Chondrocyte (in vitro differentiated cells): ENCODE measurements around the gene CEP135. TPM values are rescaled to one million over a fixed set of nuclear protein-coding genes. Genes with fewer than 3 reads are reported as not detected.
A peak's percentile ranks its signal among the peaks of the same experiment; 100 is the strongest.

ENCODE experiments used
- DNase-seq: peaks from one replicate; pipeline ENCODE4 v3.0.0; 2021; ENCODE audit warnings: mixed read lengths, low spot score
- H3K27ac Mint-ChIP-seq: one replicate; pipeline ENCODE4 v1.8.0; 2021; ENCODE audit warnings: mild to moderate bottlenecking, moderate library complexity, mixed read lengths; ENCODE audit not compliant: unreplicated experiment
- H3K27me3 Mint-ChIP-seq: 2 replicates; pipeline ENCODE4 v1.8.0; 2021; ENCODE audit warnings: low read depth, mixed read lengths
- H3K36me3 Mint-ChIP-seq: 2 replicates; pipeline ENCODE4 v1.8.0; 2021; ENCODE audit warnings: low read depth, mixed read lengths
- H3K4me1 Mint-ChIP-seq: 2 replicates; pipeline ENCODE4 v1.8.0; 2021; ENCODE audit warnings: low read depth, mild to moderate bottlenecking, mixed read lengths
- H3K4me3 Mint-ChIP-seq: one replicate; pipeline ENCODE4 v1.8.0; 2021; ENCODE audit warnings: mild to moderate bottlenecking, moderate library complexity, mixed read lengths; ENCODE audit not compliant: unreplicated experiment
- H3K9me3 Mint-ChIP-seq: 2 replicates; pipeline ENCODE4 v1.8.0; 2021; ENCODE audit warnings: low read depth, mixed read lengths
- long read RNA-seq: library from polyadenylated mRNA; stranded (forward); transcript quantifications from one replicate; pipeline ENCODE4 v2.0.0, GENCODE V29; 2021
- total RNA-seq: library from RNA; stranded (reverse); gene quantifications from 3 replicates; pipeline ENCODE4 v1.2.1, GENCODE V29; 2021
- TF ChIP-seq, protein P1 (sequence below): fragments of 200-600 bp; sonication (generic); IDR thresholded peaks from 2 replicates; pipeline ENCODE4 v1.5.0; 2021; ENCODE audit warnings: antibody characterized with exemption, mild to moderate bottlenecking, moderate library complexity

Gene CEP135, protein sequence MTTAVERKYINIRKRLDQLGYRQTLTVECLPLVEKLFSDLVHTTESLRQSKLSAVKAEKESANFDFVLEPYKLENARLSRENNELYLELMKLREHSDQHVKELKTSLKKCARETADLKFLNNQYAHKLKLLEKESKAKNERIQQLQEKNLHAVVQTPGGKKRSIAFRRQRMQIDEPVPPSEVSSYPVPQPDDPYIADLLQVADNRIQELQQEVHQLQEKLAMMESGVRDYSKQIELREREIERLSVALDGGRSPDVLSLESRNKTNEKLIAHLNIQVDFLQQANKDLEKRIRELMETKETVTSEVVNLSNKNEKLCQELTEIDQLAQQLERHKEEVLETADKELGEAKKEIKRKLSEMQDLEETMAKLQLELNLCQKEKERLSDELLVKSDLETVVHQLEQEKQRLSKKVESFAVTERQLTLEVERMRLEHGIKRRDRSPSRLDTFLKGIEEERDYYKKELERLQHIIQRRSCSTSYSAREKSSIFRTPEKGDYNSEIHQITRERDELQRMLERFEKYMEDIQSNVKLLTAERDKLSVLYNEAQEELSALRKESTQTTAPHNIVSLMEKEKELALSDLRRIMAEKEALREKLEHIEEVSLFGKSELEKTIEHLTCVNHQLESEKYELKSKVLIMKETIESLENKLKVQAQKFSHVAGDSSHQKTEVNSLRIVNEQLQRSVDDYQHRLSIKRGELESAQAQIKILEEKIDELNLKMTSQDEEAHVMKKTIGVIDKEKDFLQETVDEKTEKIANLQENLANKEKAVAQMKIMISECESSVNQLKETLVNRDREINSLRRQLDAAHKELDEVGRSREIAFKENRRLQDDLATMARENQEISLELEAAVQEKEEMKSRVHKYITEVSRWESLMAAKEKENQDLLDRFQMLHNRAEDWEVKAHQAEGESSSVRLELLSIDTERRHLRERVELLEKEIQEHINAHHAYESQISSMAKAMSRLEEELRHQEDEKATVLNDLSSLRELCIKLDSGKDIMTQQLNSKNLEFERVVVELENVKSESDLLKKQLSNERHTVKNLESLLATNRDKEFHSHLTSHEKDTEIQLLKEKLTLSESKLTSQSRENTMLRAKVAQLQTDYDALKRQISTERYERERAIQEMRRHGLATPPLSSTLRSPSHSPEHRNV
- total RNA-seq: 5.2 to 9.4 TPM (median 5.3 TPM) in 3 replicates
- long read RNA-seq, full-length matches to known transcripts: 1 of 3 reads
- long read RNA-seq, partial matches to known transcripts: 2 of 3 reads
- long read RNA-seq, other reads (novel, unspliced or antisense): 0 of 3 reads

DNA sequence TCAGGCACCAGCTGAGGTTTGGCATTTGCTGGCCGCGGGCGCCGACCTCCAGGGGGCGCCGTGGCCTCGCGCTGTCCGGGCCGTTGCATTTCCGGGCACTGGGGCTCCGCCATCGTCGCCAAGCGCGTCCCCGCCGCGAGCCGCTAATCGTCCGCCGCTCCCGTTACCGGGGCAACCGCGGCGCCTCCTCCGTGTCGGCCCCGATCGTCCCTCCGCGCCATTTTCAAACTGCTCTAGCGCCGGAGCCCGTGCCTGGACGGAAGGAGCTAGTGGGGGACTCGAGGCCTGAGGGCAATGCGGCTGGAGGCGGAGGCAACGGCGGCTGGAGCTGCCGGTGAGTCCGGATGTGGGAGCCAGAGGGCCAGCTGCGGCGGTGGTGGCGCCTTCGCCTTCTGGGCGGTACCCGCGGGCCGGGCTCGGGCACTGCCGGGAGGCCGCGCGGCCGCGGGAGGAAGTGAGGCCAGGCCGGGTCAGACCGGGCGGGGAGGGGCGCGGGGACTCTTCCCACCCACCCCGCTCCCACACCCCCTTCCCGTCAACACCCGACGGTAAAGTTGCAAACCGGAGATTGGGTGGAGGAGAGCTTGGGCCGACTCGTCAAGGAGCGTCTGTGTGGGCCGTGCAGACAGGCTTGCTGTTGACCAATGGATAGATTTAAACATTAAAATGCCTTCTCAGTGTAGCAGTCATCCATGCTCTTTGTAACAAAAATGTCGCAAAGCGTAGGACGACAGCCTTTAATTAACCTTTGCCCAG lies at the start of gene CEP135:
CEP135 (plus strand) TSS at position 220 of the 756 bp plus-strand sequence. CDS start 3,186 bp downstream, outside the sequence.
- H3K36me3 Mint-ChIP-seq: peaks cover 1% of the 10 kb centered on the region

DNA sequence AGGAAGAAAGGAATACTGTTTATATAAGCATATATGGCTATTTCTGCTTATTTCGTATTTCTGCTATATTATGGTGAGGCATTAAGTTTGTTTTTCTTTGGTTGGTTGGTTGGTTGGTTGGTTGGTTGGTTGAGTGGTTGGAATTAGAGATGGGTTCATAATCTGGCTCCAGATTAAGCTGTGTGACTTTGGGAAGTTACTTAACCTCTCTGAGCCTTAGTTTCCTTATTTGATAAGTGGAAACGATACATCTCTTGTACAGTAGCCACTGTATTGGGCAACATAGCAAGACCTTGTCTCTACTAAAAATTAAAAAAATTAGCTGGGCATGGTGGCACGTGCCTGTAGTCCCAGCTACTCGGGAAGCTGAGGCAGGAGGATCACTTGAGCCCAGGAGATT lies 46.1 kb upstream of the CEP135 start:
- TF ChIP-seq, protein P1, sequence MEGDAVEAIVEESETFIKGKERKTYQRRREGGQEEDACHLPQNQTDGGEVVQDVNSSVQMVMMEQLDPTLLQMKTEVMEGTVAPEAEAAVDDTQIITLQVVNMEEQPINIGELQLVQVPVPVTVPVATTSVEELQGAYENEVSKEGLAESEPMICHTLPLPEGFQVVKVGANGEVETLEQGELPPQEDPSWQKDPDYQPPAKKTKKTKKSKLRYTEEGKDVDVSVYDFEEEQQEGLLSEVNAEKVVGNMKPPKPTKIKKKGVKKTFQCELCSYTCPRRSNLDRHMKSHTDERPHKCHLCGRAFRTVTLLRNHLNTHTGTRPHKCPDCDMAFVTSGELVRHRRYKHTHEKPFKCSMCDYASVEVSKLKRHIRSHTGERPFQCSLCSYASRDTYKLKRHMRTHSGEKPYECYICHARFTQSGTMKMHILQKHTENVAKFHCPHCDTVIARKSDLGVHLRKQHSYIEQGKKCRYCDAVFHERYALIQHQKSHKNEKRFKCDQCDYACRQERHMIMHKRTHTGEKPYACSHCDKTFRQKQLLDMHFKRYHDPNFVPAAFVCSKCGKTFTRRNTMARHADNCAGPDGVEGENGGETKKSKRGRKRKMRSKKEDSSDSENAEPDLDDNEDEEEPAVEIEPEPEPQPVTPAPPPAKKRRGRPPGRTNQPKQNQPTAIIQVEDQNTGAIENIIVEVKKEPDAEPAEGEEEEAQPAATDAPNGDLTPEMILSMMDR: no peak
- Mint-ChIP-seq H3K4me1 (peaks cover 5% of the 10 kb centered on the region), H3K4me3 (no peak overlapping the region), H3K27ac (no peak overlapping the region), H3K9me3 (no peaks in the 10 kb centered on the region), H3K36me3 (peaks cover 15% of the 10 kb centered on the region), H3K27me3 (no peaks in the 10 kb centered on the region)
- no peak for DNase-seq

More for the DNA sequence above, at the start of gene CEP135:
- Mint-ChIP-seq H3K9me3 (no peaks in the 10 kb centered on the region), H3K4me3 (peak within 1 kb of the TSS; percentile 69), H3K4me1 (peaks cover 35% of the 10 kb centered on the region), H3K27ac (peak within 1 kb of the TSS; percentile 93), H3K27me3 (no peaks in the 10 kb centered on the region)
- TF ChIP-seq, protein P1: peak; percentile 99
- DNase-seq: peak; percentile 98

DNA sequence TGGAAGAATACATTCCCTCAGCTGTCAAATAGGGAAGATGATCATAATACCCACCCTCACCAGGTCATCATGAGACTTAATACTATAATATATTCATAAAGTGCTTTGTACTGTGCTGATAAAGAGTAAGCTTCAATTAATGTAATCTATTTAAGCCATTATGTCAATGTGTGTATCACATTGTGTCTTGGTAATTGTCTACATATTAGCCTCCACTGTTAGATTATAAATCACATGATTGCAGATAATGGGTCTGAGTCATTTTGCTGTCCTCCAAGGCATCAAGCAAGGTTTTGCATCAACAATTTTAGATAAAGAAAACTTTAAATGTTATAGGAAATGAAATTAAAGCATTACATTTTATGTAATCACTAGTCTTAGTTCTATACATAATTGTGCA lies 45.2 kb upstream of the CEP135 start:
- no peaks in the 10 kb centered on the region for H3K9me3 Mint-ChIP-seq
- no peak for DNase-seq

DNA sequence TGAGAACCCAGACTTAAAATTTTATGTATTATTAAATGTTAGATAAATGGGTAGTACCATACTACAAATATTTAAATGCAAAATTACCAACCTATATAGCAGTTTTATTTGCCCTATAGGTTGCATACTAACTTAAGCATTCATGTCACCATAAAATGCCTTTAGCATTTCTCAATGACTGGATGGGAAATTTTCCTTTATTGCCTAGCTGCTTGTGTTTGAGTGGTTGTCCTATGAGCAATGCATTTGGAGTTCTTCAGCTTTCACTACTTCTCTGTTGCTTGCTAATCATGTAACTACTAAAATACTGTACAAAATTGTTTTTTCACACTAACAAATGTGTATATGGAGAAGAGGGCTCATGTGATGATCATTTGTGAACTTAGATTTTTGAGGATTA lies 44.2 kb upstream of the CEP135 start:
- Mint-ChIP-seq H3K9me3 (no peaks in the 10 kb centered on the region), H3K4me3 (no peak overlapping the region), H3K4me1 (peaks cover 5% of the 10 kb centered on the region), H3K27me3 (no peaks in the 10 kb centered on the region), H3K27ac (no peak overlapping the region), H3K36me3 (peaks cover 15% of the 10 kb centered on the region)
- DNase-seq: no peak
- TF ChIP-seq, protein P1: no peak

More for the DNA sequence above, 45.2 kb upstream of the CEP135 start:
- H3K36me3 Mint-ChIP-seq: peaks cover 15% of the 10 kb centered on the region
- peaks cover 5% of the 10 kb centered on the region for H3K4me1 Mint-ChIP-seq
- TF ChIP-seq, protein P1: no peak
- no peak overlapping the region for H3K4me3 Mint-ChIP-seq
- no peak overlapping the region for H3K27ac Mint-ChIP-seq
- H3K27me3 Mint-ChIP-seq: no peaks in the 10 kb centered on the region
